ENCODE results near the gene ACOX2.

DNA sequence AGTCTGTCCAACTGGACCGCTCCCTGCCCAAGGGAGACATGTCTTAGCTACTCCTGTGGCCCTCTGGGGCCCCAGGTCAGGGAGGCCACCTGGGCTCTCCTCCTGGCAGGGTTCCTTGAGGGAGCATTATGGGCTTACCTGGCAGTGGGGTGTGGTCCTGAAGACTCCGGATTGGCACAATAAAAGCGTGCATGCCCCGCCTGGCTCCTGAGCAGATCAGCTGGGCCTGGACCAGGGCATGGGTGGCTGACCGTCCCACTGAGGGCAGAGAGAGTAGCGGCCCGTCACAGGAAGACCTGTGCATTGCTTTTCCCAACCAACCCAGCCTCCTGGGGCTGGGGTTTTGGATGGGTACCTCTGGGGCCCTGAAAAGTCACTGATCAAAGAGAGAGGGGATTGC lies 5.4 kb downstream of the ACOX2 start:
- TF ChIP-seq, protein P1, sequence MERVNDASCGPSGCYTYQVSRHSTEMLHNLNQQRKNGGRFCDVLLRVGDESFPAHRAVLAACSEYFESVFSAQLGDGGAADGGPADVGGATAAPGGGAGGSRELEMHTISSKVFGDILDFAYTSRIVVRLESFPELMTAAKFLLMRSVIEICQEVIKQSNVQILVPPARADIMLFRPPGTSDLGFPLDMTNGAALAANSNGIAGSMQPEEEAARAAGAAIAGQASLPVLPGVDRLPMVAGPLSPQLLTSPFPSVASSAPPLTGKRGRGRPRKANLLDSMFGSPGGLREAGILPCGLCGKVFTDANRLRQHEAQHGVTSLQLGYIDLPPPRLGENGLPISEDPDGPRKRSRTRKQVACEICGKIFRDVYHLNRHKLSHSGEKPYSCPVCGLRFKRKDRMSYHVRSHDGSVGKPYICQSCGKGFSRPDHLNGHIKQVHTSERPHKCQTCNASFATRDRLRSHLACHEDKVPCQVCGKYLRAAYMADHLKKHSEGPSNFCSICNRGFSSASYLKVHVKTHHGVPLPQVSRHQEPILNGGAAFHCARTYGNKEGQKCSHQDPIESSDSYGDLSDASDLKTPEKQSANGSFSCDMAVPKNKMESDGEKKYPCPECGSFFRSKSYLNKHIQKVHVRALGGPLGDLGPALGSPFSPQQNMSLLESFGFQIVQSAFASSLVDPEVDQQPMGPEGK (CRISPR knock-in tag; IDR thresholded peaks at IDR 0.05; ENCODE audit: borderline replicate concordance), result no peak
- TF ChIP-seq RARB (CRISPR knock-in tag; IDR thresholded peaks at IDR 0.05) (no peak), CSDC2 (CRISPR knock-in tag; IDR thresholded peaks at IDR 0.05) (no peak), ZNF70 (CRISPR knock-in tag; IDR thresholded peaks at IDR 0.05) (no peak), ZFP30 (CRISPR knock-in tag; IDR thresholded peaks at IDR 0.05) (no peak)

Measured in SK-N-SH treated with all-trans-retinoic acid at 6 μM for 48 hours (cell line).